CD4-positive, CD25-positive, alpha-beta regulatory T cell (primary cell): ENCODE results near the gene DNAH8. TPM values are rescaled to one million over a fixed set of nuclear protein-coding genes. Genes with fewer than 3 reads are reported as not detected.

Experiments used
- ATAC-seq, 2 donors: fragments of 150-1000 bp; cut with Tn5 transposase; one replicate each; pipeline ENCODE4 v1.10.0; 2021; ENCODE audit warnings: low read depth in 2 of 2, moderate number of reproducible peaks in 2 of 2, moderate library complexity in 1 of 2
- DNase-seq, 3 donors: peaks; one replicate each; pipeline versions ENCODE4 v3.0.0 to v3.0.0-alpha.2; 2012 to 2022; ENCODE audit warnings: mixed read lengths in 1 of 3
- H3K27ac ChIP-seq: one replicate; pipeline ENCODE4 v1.7.0; 2013; ENCODE audit warnings: mild to moderate bottlenecking, low read length; ENCODE audit not compliant: insufficient read depth, poor library complexity, severe bottlenecking
- H3K27me3 ChIP-seq: one replicate; pipeline ENCODE4 v1.7.0; 2013; ENCODE audit warnings: low read length; ENCODE audit not compliant: control insufficient read depth, insufficient read depth
- H3K36me3 ChIP-seq: one replicate; pipeline ENCODE4 v1.7.0; 2013; ENCODE audit warnings: mild to moderate bottlenecking, low read length, moderate library complexity; ENCODE audit not compliant: control insufficient read depth, insufficient read depth
- H3K4me1 ChIP-seq: 2 replicates; pipeline ENCODE4 v1.7.0; 2013; ENCODE audit warnings: mild to moderate bottlenecking, low read length; ENCODE audit not compliant: insufficient read depth, control insufficient read depth, poor library complexity, severe bottlenecking
- H3K4me3 ChIP-seq: one replicate; pipeline ENCODE4 v1.7.0; 2013; ENCODE audit warnings: low read depth, mild to moderate bottlenecking, low read length, moderate library complexity
- H3K9me3 ChIP-seq, 2 experiments: 1 replicate in 1 of 2; 2 replicates in 1 of 2; pipeline ENCODE4 v1.7.0; 2013; ENCODE audit warnings: low read length in 2 of 2, mild to moderate bottlenecking in 1 of 2, moderate library complexity in 1 of 2; ENCODE audit not compliant: control insufficient read depth in 2 of 2
- H3K27ac Mint-ChIP-seq, 3 donors: one replicate each; pipeline ENCODE4 v1.8.0; 2020 to 2022; ENCODE audit warnings: mild to moderate bottlenecking in 3 of 3, mixed read lengths in 3 of 3, moderate library complexity in 2 of 3
- H3K27me3 Mint-ChIP-seq: one replicate; pipeline ENCODE4 v1.8.0; 2022; ENCODE audit warnings: mild to moderate bottlenecking, mixed read lengths
- H3K36me3 Mint-ChIP-seq: one replicate; pipeline ENCODE4 v1.8.0; 2020; ENCODE audit warnings: mixed read lengths
- H3K4me1 Mint-ChIP-seq, 4 donors: one replicate each; pipeline ENCODE4 v1.8.0; 2020 to 2022; ENCODE audit warnings: mixed read lengths in 4 of 4, mild to moderate bottlenecking in 1 of 4
- H3K4me3 Mint-ChIP-seq, 4 donors: one replicate each; pipeline ENCODE4 v1.8.0; 2020 to 2022; ENCODE audit warnings: mild to moderate bottlenecking in 4 of 4, mixed read lengths in 4 of 4, moderate library complexity in 3 of 4
- H3K9me3 Mint-ChIP-seq, 7 donors: one replicate each; pipeline ENCODE4 v1.8.0; 2020 to 2022; ENCODE audit warnings: mixed read lengths in 7 of 7, mild to moderate bottlenecking in 3 of 7, moderate library complexity in 2 of 7
- polyA plus RNA-seq, 4 donors: library from polyadenylated mRNA; unstranded; fragments of 300-500 nt; fragmentation: Illumina TruSeq; gene quantifications; one replicate each; pipeline ENCODE4 v1.2.3, GENCODE V29; 2021
- total RNA-seq: library from RNA; stranded (reverse); gene quantifications from one replicate; pipeline ENCODE4 v1.2.3, GENCODE V29; 2022

DNAH8 gene
- total and polyA plus RNA-seq, 5 donors from 2014 or later: 0.05 to 1.2 (median 0.57) TPM

GRCh38 chr6:39037082-39037508, 322.0 kb downstream of the DNAH8 start:
- Mint-ChIP-seq H3K36me3 (no peaks in the 10 kb centered on the region), H3K27me3 (peaks cover 26% of the 10 kb centered on the region)
- ATAC-seq: no peak

DNA sequence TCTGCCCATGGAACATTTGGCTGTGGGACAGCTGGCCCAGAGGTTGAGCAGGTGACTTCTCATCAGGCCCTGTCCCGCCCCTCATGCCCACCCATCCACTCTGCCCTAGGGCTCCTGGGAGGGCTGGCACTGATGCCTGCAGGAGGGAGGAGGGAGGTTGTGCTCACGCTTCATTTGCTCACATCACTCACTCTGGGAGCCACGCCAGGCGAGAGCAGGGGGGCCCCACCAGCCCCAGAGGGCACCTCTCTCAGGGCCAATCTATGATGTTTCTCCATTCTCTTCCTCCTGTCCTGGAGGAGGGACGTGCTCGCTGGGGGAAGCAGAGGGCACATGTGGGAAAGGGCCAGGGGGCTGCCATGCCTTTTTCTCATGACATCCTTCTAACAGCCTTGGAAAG, 322.6 kb downstream of the DNAH8 start:
- Mint-ChIP-seq H3K4me3 (no peak overlapping the region), H3K36me3 (no peaks in the 10 kb centered on the region), H3K27me3 (peaks cover 25% of the 10 kb centered on the region)

More at GRCh38 chr6:39037082-39037508, 322.0 kb downstream of the DNAH8 start:
- Histone ChIP-seq H3K4me3 (no peak overlapping the region), H3K9me3 (no peaks in the 10 kb centered on the region), H3K4me1 (no peaks in the 10 kb centered on the region), H3K36me3 (no peaks in the 10 kb centered on the region), H3K27ac (no peak overlapping the region), H3K27me3 (peaks cover 20% of the 10 kb centered on the region)
- Mint-ChIP-seq H3K27ac (no peak overlapping the region), H3K9me3 (no peaks in the 10 kb centered on the region), H3K4me3 (no peak overlapping the region), H3K4me1 (peaks cover 0 to 5% (median 0%) of the 10 kb centered on the region in 4 donors)
- DNase-seq: no peak

DNA sequence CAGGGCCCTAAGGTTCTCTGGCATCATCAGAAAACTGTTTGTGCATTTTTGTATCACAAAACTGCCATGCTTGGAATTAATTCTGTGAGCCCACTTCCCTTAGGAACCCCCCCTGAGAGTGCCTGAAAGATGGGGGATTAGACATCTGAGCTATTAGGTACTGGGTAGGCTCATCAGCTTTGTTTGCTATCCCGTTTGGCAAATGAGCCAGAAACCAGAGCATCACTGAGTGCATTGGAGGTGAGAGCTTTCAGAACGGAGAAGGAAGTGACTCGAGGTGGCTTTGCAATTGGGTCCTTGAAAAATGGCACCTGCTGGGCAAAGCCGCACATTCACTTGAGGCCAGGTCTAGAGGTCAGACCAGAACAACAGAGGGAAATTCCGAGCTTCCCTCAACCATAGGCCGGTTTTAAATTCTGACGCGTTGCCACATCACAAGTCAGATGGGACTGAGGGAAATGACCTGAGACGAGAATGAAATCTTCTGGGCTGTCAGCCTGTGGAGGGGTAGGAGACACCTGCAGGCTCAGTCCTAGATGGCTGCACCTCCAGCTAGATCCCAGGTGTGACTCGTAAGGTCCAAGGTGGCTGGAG, 325.1 kb downstream of the DNAH8 start:
- DNase-seq: no peak
- peaks cover 18% of the 10 kb centered on the region for H3K27me3 Mint-ChIP-seq
- ATAC-seq: no peak
- H3K9me3 ChIP-seq: no peaks in the 10 kb centered on the region
- no peak overlapping the region for H3K27ac Mint-ChIP-seq
- H3K36me3 Mint-ChIP-seq: no peaks in the 10 kb centered on the region
- H3K4me1 Mint-ChIP-seq: peaks cover 0 to 5% (median 0%) of the 10 kb centered on the region in 4 donors
- no peak overlapping the region for H3K4me3 Mint-ChIP-seq
- peaks cover 7% of the 10 kb centered on the region for H3K27me3 ChIP-seq
- no peaks in the 10 kb centered on the region for H3K4me1 ChIP-seq
- H3K4me3 ChIP-seq: no peak overlapping the region
- no peaks in the 10 kb centered on the region for H3K9me3 Mint-ChIP-seq
- no peaks in the 10 kb centered on the region for H3K36me3 ChIP-seq
- no peak overlapping the region for H3K27ac ChIP-seq

More for the DNA sequence above, 322.6 kb downstream of the DNAH8 start:
- H3K27me3 ChIP-seq: peaks cover 19% of the 10 kb centered on the region
- no peaks in the 10 kb centered on the region for H3K9me3 ChIP-seq
- H3K27ac ChIP-seq: no peak overlapping the region
- no peaks in the 10 kb centered on the region for H3K4me1 ChIP-seq
- no peak overlapping the region for H3K27ac Mint-ChIP-seq
- DNase-seq (no peak), ATAC-seq (no peak)
- no peaks in the 10 kb centered on the region for H3K36me3 ChIP-seq
- H3K9me3 Mint-ChIP-seq: no peaks in the 10 kb centered on the region
- no peak overlapping the region for H3K4me3 ChIP-seq
- H3K4me1 Mint-ChIP-seq: peaks cover 0 to 5% (median 0%) of the 10 kb centered on the region in 4 donors

DNA sequence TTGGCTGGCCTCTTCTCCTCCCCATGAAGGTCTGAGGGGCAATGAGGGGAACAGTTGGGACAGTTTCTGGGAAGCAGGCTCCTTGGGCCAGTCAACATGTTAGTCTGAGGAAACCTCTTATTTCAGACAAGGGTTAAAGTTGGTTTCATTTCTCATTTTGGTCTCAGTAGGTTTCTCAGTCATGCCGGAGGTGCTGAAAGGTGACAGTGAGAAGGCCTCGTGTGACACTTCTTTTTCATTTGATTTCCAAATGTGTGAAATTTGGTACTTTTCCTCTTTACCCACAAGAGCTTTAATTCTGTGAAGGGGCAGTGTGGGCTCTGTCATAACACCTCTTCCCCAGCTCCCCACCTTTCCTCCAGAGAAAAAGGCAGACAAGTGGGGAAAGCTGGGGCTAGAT, 326.0 kb downstream of the DNAH8 start:
- Histone ChIP-seq H3K27me3 (peaks cover 7% of the 10 kb centered on the region), H3K27ac (no peak overlapping the region), H3K36me3 (no peaks in the 10 kb centered on the region), H3K4me3 (no peak overlapping the region), H3K4me1 (no peaks in the 10 kb centered on the region), H3K9me3 (no peaks in the 10 kb centered on the region)
- no peak for DNase-seq
- Mint-ChIP-seq H3K27ac (no peak overlapping the region), H3K36me3 (no peaks in the 10 kb centered on the region), H3K27me3 (peaks cover 10% of the 10 kb centered on the region), H3K4me1 (peaks cover 0 to 5% (median 0%) of the 10 kb centered on the region in 4 donors), H3K4me3 (no peak overlapping the region), H3K9me3 (no peaks in the 10 kb centered on the region)
- no peak for ATAC-seq

GRCh38 chr6:39043776-39044175, 328.7 kb downstream of the DNAH8 start:
- Mint-ChIP-seq H3K27ac (no peak overlapping the region), H3K9me3 (peaks cover 0 to 2% (median 0%) of the 10 kb centered on the region in 7 donors), H3K4me3 (no peak overlapping the region), H3K4me1 (peaks cover 0 to under 1% (median 0%) of the 10 kb centered on the region in 4 donors), H3K36me3 (no peaks in the 10 kb centered on the region), H3K27me3 (peaks cover 21% of the 10 kb centered on the region)
- ATAC-seq: no peak
- Histone ChIP-seq H3K36me3 (no peaks in the 10 kb centered on the region), H3K4me1 (no peaks in the 10 kb centered on the region), H3K9me3 (no peaks in the 10 kb centered on the region), H3K4me3 (no peak overlapping the region), H3K27ac (no peak overlapping the region), H3K27me3 (peaks cover 5% of the 10 kb centered on the region)
- DNase-seq: no peak

GRCh38 chr6:39044181-39044580, 329.1 kb downstream of the DNAH8 start:
- no peak overlapping the region for H3K27ac ChIP-seq
- peaks cover 0 to 2% (median 0%) of the 10 kb centered on the region in 4 donors for H3K4me1 Mint-ChIP-seq
- no peaks in the 10 kb centered on the region for H3K36me3 ChIP-seq
- H3K27ac Mint-ChIP-seq: no peak overlapping the region
- H3K4me1 ChIP-seq: peaks cover 2% of the 10 kb centered on the region
- H3K9me3 ChIP-seq: no peaks in the 10 kb centered on the region
- peaks cover 5% of the 10 kb centered on the region for H3K27me3 ChIP-seq
- ATAC-seq (no peak), DNase-seq (no peak)
- no peaks in the 10 kb centered on the region for H3K36me3 Mint-ChIP-seq
- H3K27me3 Mint-ChIP-seq: peaks cover 22% of the 10 kb centered on the region
- no peak overlapping the region for H3K4me3 ChIP-seq
- H3K4me3 Mint-ChIP-seq: no peak overlapping the region
- H3K9me3 Mint-ChIP-seq: peaks cover 0 to 2% (median 0%) of the 10 kb centered on the region in 7 donors

- Histone ChIP-seq H3K36me3 (no peaks in the 10 kb centered on the region), H3K4me1 (peaks cover 3% of the 10 kb centered on the region), H3K4me3 (no peak overlapping the region), H3K27ac (no peak overlapping the region), H3K27me3 (peaks cover 6% of the 10 kb centered on the region), H3K9me3 (no peaks in the 10 kb centered on the region)
- H3K36me3 Mint-ChIP-seq: no peaks in the 10 kb centered on the region
- peak overlapping the region in 3 of 4 donors; percentile 4 to 79 (median 63) for H3K4me3 Mint-ChIP-seq
- H3K27ac Mint-ChIP-seq: no peak overlapping the region
- peaks cover 49% of the 10 kb centered on the region for H3K27me3 Mint-ChIP-seq
- DNase-seq: no peak
- H3K9me3 Mint-ChIP-seq: peaks cover 0 to 2% (median 0%) of the 10 kb centered on the region in 7 donors
- H3K4me1 Mint-ChIP-seq: peaks cover 0 to 22% (median 6%) of the 10 kb centered on the region in 4 donors
- no peak for ATAC-seq
Measured at GRCh38 chr6:39047434-39048327, 332.6 kb downstream of the DNAH8 start.
